Measurements from ENCODE around the gene COLQ. TPM values are rescaled to one million over a fixed set of nuclear protein-coding genes. Genes with fewer than 3 reads are reported as not detected.

Gene COLQ
- polyA plus RNA-seq, 1 donor (not counting 4 experiments of a cell fraction or from before 2014, with no cell fraction given) = 0.35 TPM

DNA sequence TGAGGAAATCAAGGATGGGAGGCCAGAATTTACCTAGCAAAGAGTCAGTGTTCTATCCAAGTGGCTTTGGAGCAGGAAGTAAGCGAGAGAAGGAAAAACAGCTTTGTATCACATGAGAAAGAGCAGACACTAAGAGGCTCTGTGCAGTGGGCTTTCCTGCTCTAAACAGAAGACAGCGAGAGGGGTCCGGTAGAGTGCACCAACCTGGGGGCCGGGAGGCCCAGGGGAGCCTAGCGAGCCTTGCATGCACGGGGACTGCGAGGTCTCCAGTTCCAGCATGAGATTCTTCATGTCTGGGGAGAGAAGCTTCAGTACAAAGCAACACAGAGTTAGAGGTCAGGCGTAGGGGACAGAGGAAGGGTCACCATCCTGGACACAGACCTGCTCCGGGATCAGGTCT is 33.5 kb downstream of the COLQ start:
- H3K9me1 ChIP-seq (ENCODE audit: control insufficient read depth, extremely low read depth, insufficient read depth, low read length) = no peaks in the 10 kb centered on the region
- H3K27me3 ChIP-seq (ENCODE audit: control insufficient read depth, extremely low read depth, insufficient read depth, low read length) = peaks cover 3% of the 10 kb centered on the region
- no peaks in the 10 kb centered on the region for H3K79me2 ChIP-seq (ENCODE audit: control insufficient read depth, insufficient read depth, low read length)
- H2AFZ ChIP-seq (ENCODE audit: control insufficient read depth, low read length) = no peak overlapping the region
- H4K20me1 ChIP-seq (ENCODE audit: control insufficient read depth, extremely low read depth, insufficient read depth, low read length) = no peaks in the 10 kb centered on the region
- no peaks in the 10 kb centered on the region for H3K9me3 ChIP-seq (ENCODE audit: control insufficient read depth, low read depth, low read length)
- no peak overlapping the region for H3K9ac ChIP-seq (ENCODE audit: control insufficient read depth, extremely low read depth, insufficient read depth, low read length)
- H3K4me2 ChIP-seq (ENCODE audit: control insufficient read depth, extremely low read depth, insufficient read depth, low read depth, low read length) = no peak overlapping the region
- no peaks in the 10 kb centered on the region for H3K4me1 ChIP-seq (ENCODE audit: control insufficient read depth, extremely low read depth, insufficient read depth, low read length)
- H3K36me3 ChIP-seq (ENCODE audit: control insufficient read depth in 2 of 2, extremely low read depth in 1 of 2, insufficient read depth in 2 of 2, low read length in 2 of 2) = no peaks in the 10 kb centered on the region
- dilution Hi-C loops (cut with MboI; ENCODE audit: extremely low pct_ligation_motif_present, low sequenced_read_pairs) = no loop called here
- TF ChIP-seq, protein P1, sequence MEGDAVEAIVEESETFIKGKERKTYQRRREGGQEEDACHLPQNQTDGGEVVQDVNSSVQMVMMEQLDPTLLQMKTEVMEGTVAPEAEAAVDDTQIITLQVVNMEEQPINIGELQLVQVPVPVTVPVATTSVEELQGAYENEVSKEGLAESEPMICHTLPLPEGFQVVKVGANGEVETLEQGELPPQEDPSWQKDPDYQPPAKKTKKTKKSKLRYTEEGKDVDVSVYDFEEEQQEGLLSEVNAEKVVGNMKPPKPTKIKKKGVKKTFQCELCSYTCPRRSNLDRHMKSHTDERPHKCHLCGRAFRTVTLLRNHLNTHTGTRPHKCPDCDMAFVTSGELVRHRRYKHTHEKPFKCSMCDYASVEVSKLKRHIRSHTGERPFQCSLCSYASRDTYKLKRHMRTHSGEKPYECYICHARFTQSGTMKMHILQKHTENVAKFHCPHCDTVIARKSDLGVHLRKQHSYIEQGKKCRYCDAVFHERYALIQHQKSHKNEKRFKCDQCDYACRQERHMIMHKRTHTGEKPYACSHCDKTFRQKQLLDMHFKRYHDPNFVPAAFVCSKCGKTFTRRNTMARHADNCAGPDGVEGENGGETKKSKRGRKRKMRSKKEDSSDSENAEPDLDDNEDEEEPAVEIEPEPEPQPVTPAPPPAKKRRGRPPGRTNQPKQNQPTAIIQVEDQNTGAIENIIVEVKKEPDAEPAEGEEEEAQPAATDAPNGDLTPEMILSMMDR (optimal IDR thresholded peaks at IDR 0.05 in 1 of 3, IDR thresholded peaks at IDR 0.05 in 1 of 3, conservative IDR thresholded peaks at IDR 0.05 in 1 of 3; ENCODE audit: extremely low read depth in 1 of 3, insufficient read depth in 2 of 3, low read length in 3 of 3) = no peak
- TF ChIP-seq EZH2 (IDR thresholded peaks at IDR 0.05; ENCODE audit: low read length) = no peak
- no peak overlapping the region for H3K4me3 ChIP-seq (ENCODE audit: control insufficient read depth in 2 of 3, extremely low read depth in 1 of 3, insufficient read depth in 2 of 3, low read depth in 1 of 3, low read length in 3 of 3)
- FAIRE-seq (no peak), DNase-seq (ENCODE audit: low read depth, low spot score) (no peak)
- H3K27ac ChIP-seq (ENCODE audit: control insufficient read depth, insufficient read depth, low read length) = no peak overlapping the region

DNA sequence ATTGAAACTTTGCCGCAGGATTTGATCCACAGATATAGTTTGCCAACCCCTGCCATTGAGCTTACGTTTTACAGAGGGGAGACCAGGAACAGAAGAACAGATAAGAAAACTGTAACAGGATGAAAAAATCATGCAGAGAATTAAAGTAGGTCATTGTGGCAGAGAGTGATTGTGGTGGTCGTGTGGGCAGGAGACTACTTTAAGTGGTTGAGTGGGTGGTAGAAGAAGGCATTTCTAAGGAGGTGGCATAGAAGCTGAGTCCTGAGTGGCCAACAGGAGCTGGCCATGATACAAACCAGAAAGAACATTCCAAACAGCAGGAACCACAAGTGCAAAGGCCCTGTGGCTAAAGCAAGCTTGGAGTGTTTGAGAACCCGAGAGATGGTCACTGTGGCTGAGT is 34.5 kb downstream of the COLQ start:
- Histone ChIP-seq H3K9me3 (ENCODE audit: control insufficient read depth, low read depth, low read length) (no peaks in the 10 kb centered on the region), H3K36me3 (ENCODE audit: control insufficient read depth in 2 of 2, extremely low read depth in 1 of 2, insufficient read depth in 2 of 2, low read length in 2 of 2) (no peaks in the 10 kb centered on the region), H3K27ac (ENCODE audit: control insufficient read depth, insufficient read depth, low read length) (no peak overlapping the region), H3K9ac (ENCODE audit: control insufficient read depth, extremely low read depth, insufficient read depth, low read length) (no peak overlapping the region), H4K20me1 (ENCODE audit: control insufficient read depth, extremely low read depth, insufficient read depth, low read length) (no peaks in the 10 kb centered on the region), H3K4me3 (ENCODE audit: control insufficient read depth in 2 of 3, extremely low read depth in 1 of 3, insufficient read depth in 2 of 3, low read depth in 1 of 3, low read length in 3 of 3) (no peak overlapping the region), H3K27me3 (ENCODE audit: control insufficient read depth, extremely low read depth, insufficient read depth, low read length) (peaks cover 3% of the 10 kb centered on the region), H3K79me2 (ENCODE audit: control insufficient read depth, insufficient read depth, low read length) (no peaks in the 10 kb centered on the region), H3K4me2 (ENCODE audit: control insufficient read depth, extremely low read depth, insufficient read depth, low read depth, low read length) (no peak overlapping the region), H3K4me1 (ENCODE audit: control insufficient read depth, extremely low read depth, insufficient read depth, low read length) (no peaks in the 10 kb centered on the region), H3K9me1 (ENCODE audit: control insufficient read depth, extremely low read depth, insufficient read depth, low read length) (no peaks in the 10 kb centered on the region), H2AFZ (ENCODE audit: control insufficient read depth, low read length) (no peak overlapping the region)
- dilution Hi-C loops (cut with MboI; ENCODE audit: extremely low pct_ligation_motif_present, low sequenced_read_pairs) = no loop called here
- FAIRE-seq (no peak), DNase-seq (ENCODE audit: low read depth, low spot score) (no peak)
- TF ChIP-seq, protein P1 (optimal IDR thresholded peaks at IDR 0.05 in 1 of 3, IDR thresholded peaks at IDR 0.05 in 1 of 3, conservative IDR thresholded peaks at IDR 0.05 in 1 of 3; ENCODE audit: extremely low read depth in 1 of 3, insufficient read depth in 2 of 3, low read length in 3 of 3) = no peak
- no peak for TF ChIP-seq EZH2 (IDR thresholded peaks at IDR 0.05; ENCODE audit: low read length)

Measured in keratinocyte (primary cell).